H9 (cell line): Measurements from ENCODE around the gene MYO7A. TPM values are rescaled to one million over a fixed set of nuclear protein-coding genes. Genes with fewer than 3 reads are reported as not detected.

Experiments
- DNase-seq: peaks from one replicate; pipeline ENCODE4 v3.0.0-alpha.2; 2017
- H2AFZ ChIP-seq: one replicate; pipeline ENCODE4 v1.6.1; 2013; ENCODE audit warnings: mild to moderate bottlenecking, low read length, control low read depth, moderate library complexity
- H2AK5ac ChIP-seq: 2 replicates; pipeline ENCODE4 v1.6.1; 2013; ENCODE audit warnings: low read length, control low read depth, mixed read lengths; ENCODE audit not compliant: insufficient read length
- H2BK120ac ChIP-seq: one replicate; pipeline ENCODE4 v1.6.1; 2013; ENCODE audit warnings: low read depth, mild to moderate bottlenecking, low read length, control low read depth, inconsistent platforms; ENCODE audit not compliant: poor library complexity, severe bottlenecking
- H2BK12ac ChIP-seq: 2 replicates; pipeline ENCODE4 v1.6.1; 2013; ENCODE audit warnings: low read length, control low read depth, mixed read lengths, low read depth; ENCODE audit not compliant: insufficient read length
- H2BK15ac ChIP-seq: 2 replicates; pipeline ENCODE4 v1.6.1; 2013; ENCODE audit warnings: low read depth, low read length, control low read depth
- H2BK20ac ChIP-seq: one replicate; pipeline ENCODE4 v1.6.1; 2013; ENCODE audit warnings: low read depth, mild to moderate bottlenecking, low read length, control low read depth, inconsistent platforms; ENCODE audit not compliant: poor library complexity, severe bottlenecking
- H2BK5ac ChIP-seq: 2 replicates; pipeline ENCODE4 v1.6.1; 2013; ENCODE audit warnings: low read length, control low read depth, mixed read lengths; ENCODE audit not compliant: insufficient read length
- H3K14ac ChIP-seq: 2 replicates; pipeline ENCODE4 v1.6.1; 2013; ENCODE audit warnings: low read length, control low read depth; ENCODE audit not compliant: insufficient read depth
- H3K18ac ChIP-seq: 2 replicates; pipeline ENCODE4 v1.6.1; 2013; ENCODE audit warnings: low read depth, mild to moderate bottlenecking, mixed read lengths, low read length, control low read depth; ENCODE audit not compliant: insufficient read length
- H3K23ac ChIP-seq: 2 replicates; pipeline ENCODE4 v1.6.1; 2013; ENCODE audit warnings: low read length, control low read depth, mixed read lengths, low read depth; ENCODE audit not compliant: insufficient read length
- H3K23me2 ChIP-seq: 2 replicates; pipeline ENCODE4 v1.6.1; 2013; ENCODE audit warnings: low read depth, mild to moderate bottlenecking, mixed read lengths, low read length, control low read depth; ENCODE audit not compliant: insufficient read length, poor library complexity, severe bottlenecking
- H3K27ac ChIP-seq: 2 replicates; pipeline ENCODE4 v1.5.1; 2013; ENCODE audit warnings: low read length, control low read depth, mixed read lengths, low read depth; ENCODE audit not compliant: insufficient read length
- H3K27me3 ChIP-seq: 2 replicates; pipeline ENCODE4 v1.6.1; 2013; ENCODE audit warnings: low read length, control low read depth, inconsistent platforms; ENCODE audit not compliant: insufficient read depth
- H3K4ac ChIP-seq: 2 replicates; pipeline ENCODE4 v1.6.1; 2013; ENCODE audit warnings: low read depth, mild to moderate bottlenecking, control low read depth, inconsistent platforms, low read length, moderate library complexity
- H3K4me1 ChIP-seq: 2 replicates; pipeline ENCODE4 v1.6.1; 2013; ENCODE audit warnings: low read length, control low read depth, inconsistent platforms; ENCODE audit not compliant: insufficient read depth
- H3K4me2 ChIP-seq: 2 replicates; pipeline ENCODE4 v1.6.1; 2013; ENCODE audit warnings: low read length, control low read depth, mixed read lengths; ENCODE audit not compliant: insufficient read length, insufficient read depth
- H3K56ac ChIP-seq: 2 replicates; pipeline ENCODE4 v1.6.1; 2013; ENCODE audit warnings: low read depth, mild to moderate bottlenecking, mixed read lengths, low read length, control low read depth; ENCODE audit not compliant: insufficient read length
- H3K79me1 ChIP-seq: 2 replicates; pipeline ENCODE4 v1.6.1; 2013; ENCODE audit warnings: low read depth, mild to moderate bottlenecking, moderate library complexity, low read length, control low read depth, inconsistent platforms; ENCODE audit not compliant: insufficient read depth, poor library complexity, severe bottlenecking
- H3K79me2 ChIP-seq: 2 replicates; pipeline ENCODE4 v1.6.1; 2013; ENCODE audit warnings: low read length, control low read depth, inconsistent platforms; ENCODE audit not compliant: insufficient read depth
- H3K9ac ChIP-seq: 2 replicates; pipeline ENCODE4 v1.6.1; 2013; ENCODE audit warnings: low read length, control low read depth, mixed read lengths; ENCODE audit not compliant: insufficient read length; ENCODE audit errors: extremely low read depth
- H3K9me3 ChIP-seq: one replicate; pipeline ENCODE4 v1.6.1; 2013; ENCODE audit warnings: low read depth, low read length, inconsistent platforms; ENCODE audit not compliant: control insufficient read depth
- H3T11ph ChIP-seq: one replicate; pipeline ENCODE4 v1.6.1; 2013; ENCODE audit warnings: mild to moderate bottlenecking, low read length, control low read depth, inconsistent platforms
- H4K20me1 ChIP-seq: one replicate; pipeline ENCODE4 v1.6.1; 2013; ENCODE audit not compliant: control insufficient read depth, insufficient read length, insufficient read depth
- H4K5ac ChIP-seq: 2 replicates; pipeline ENCODE4 v1.6.1; 2013; ENCODE audit warnings: low read depth, mild to moderate bottlenecking, mixed read lengths, low read length, control low read depth; ENCODE audit not compliant: insufficient read length
- H4K8ac ChIP-seq: replicated peaks from 2 replicates; pipeline ENCODE4 v1.6.1; 2013; ENCODE audit warnings: low read length, control low read depth, mixed read lengths, low read depth; ENCODE audit not compliant: insufficient read length
- H4K91ac ChIP-seq: 2 replicates; pipeline ENCODE4 v1.6.1; 2013; ENCODE audit warnings: low read depth, mild to moderate bottlenecking, moderate library complexity, mixed read lengths, low read length, control low read depth; ENCODE audit not compliant: insufficient read length
- H3K27ac Mint-ChIP-seq, 3 experiments: 2 replicates in 2 of 3; 3 replicates in 1 of 3; pipeline ENCODE4 v1.8.0; 2020 to 2021; ENCODE audit warnings: mixed read lengths in 3 of 3, mild to moderate bottlenecking in 1 of 3, moderate library complexity in 1 of 3
- H3K27me3 Mint-ChIP-seq: 2 replicates; pipeline ENCODE4 v1.8.0; 2021; ENCODE audit warnings: low read depth, mild to moderate bottlenecking, moderate library complexity, mixed read lengths
- H3K36me3 Mint-ChIP-seq, 3 experiments: 2 replicates in 2 of 3; 3 replicates in 1 of 3; pipeline ENCODE4 v1.8.0; 2020 to 2021; ENCODE audit warnings: low read depth in 3 of 3, mixed read lengths in 3 of 3; ENCODE audit not compliant: insufficient read depth in 1 of 3
- H3K4me1 Mint-ChIP-seq, 2 experiments: 2 replicates each; pipeline ENCODE4 v1.8.0; 2020; ENCODE audit warnings: mixed read lengths in 2 of 2
- H3K4me3 Mint-ChIP-seq, 2 experiments: 2 replicates in 1 of 2; 3 replicates in 1 of 2; pipeline ENCODE4 v1.8.0; 2020 to 2021; ENCODE audit warnings: mild to moderate bottlenecking in 2 of 2, mixed read lengths in 2 of 2, moderate library complexity in 1 of 2
- H3K9me3 Mint-ChIP-seq, 2 experiments: 2 replicates in 1 of 2; 3 replicates in 1 of 2; pipeline ENCODE4 v1.8.0; 2020; ENCODE audit warnings: mild to moderate bottlenecking in 2 of 2, mixed read lengths in 2 of 2, moderate library complexity in 1 of 2
- CTCF ChIP-seq: fragments of 200-600 bp; sonication (generic); conservative IDR thresholded peaks from 3 replicates; pipeline ENCODE4 v1.8.0; 2021; ENCODE audit warnings: antibody characterized with exemption, mild to moderate bottlenecking
- WGBS: extraction: QIAGEN DNeasy Blood & Tissue Kit; methylation state at CpG from one replicate; pipeline ENCODE4 v1.1.7; 2013; ENCODE audit warnings: missing lambda C conversion rate, low lambda C conversion rate, mixed read lengths; ENCODE audit not compliant: insufficient read length; ENCODE audit errors: extremely low coverage; 5-methylcytosine and 5-hydroxymethylcytosine counted together
- total RNA-seq: library from RNA; stranded (reverse); gene quantifications from 2 replicates; pipeline ENCODE4 v1.2.1, GENCODE V29; 2021

The MYO7A gene
- total RNA-seq, 1 experiment from 2014 or later, result 1.6 TPM

GRCh38 chr11:77181226-77181625, 53.2 kb downstream of the MYO7A start:
- DNase-seq, result no peak
- H3K27me3 Mint-ChIP-seq, result peaks cover 2% of the 10 kb centered on the region; the same call in 1 of the 2 replicates
- Histone ChIP-seq H3K14ac (no peak overlapping the region), H3K18ac (no peak overlapping the region), H2BK120ac (no peak overlapping the region), H3K79me1 (no peaks in the 10 kb centered on the region), H4K8ac (no peak overlapping the region), H3K79me2 (no peaks in the 10 kb centered on the region), H2BK20ac (no peak overlapping the region), H3K4me2 (no peak overlapping the region), H2AFZ (no peak overlapping the region), H3K4ac (no peak overlapping the region), H4K5ac (no peak overlapping the region), H3K9me3 (no peaks in the 10 kb centered on the region), H3T11ph (no peak overlapping the region), H3K23ac (no peak overlapping the region), H2BK5ac (no peak overlapping the region), H3K4me1 (peaks cover 5% of the 10 kb centered on the region; the same call in 1 of the 2 replicates), H4K91ac (no peak overlapping the region), H2AK5ac (no peak overlapping the region), H2BK15ac (no peak overlapping the region), H3K27ac (no peak overlapping the region), H3K23me2 (no peaks in the 10 kb centered on the region), H4K20me1 (no peaks in the 10 kb centered on the region), H3K9ac (no peak overlapping the region), H3K56ac (no peak overlapping the region), H3K27me3 (no peaks in the 10 kb centered on the region), H2BK12ac (no peak overlapping the region)
- no peak overlapping the region for H3K27ac Mint-ChIP-seq
- peaks cover 6 to 9% of the 10 kb centered on the region in 2 experiments for H3K4me1 Mint-ChIP-seq
- no peak for TF ChIP-seq CTCF
- no peaks in the 10 kb centered on the region; a peak in 3 of 7 replicates for H3K36me3 Mint-ChIP-seq
- H3K9me3 Mint-ChIP-seq, result no peaks in the 10 kb centered on the region; a peak in 1 of 5 replicates
- H3K4me3 Mint-ChIP-seq, result no peak overlapping the region
- no CpG with 5 or more reads among the region's 11 CpGs for WGBS
